WTC11 (cell line): ENCODE data around the gene LY9. TPM values are rescaled to one million over a fixed set of nuclear protein-coding genes. Genes with fewer than 3 reads are reported as not detected.

ENCODE experiments used
- ATAC-seq: fragments of 200-7000 bp; cut with Tn5 transposase; 2 replicates; pipeline ENCODE4 v1.10.0; 2021; ENCODE audit warnings: mild to moderate bottlenecking, moderate library complexity
- CTCF ChIA-PET: fragments of 300-600 bp; sonication (Branson Sonifier 250); formaldehyde crosslinking; loops from one replicate; lab custom pipeline; 2021; ENCODE audit warnings: antibody characterized with exemption; lab: Charles Lee
- POLR2A ChIA-PET: fragments of 350-600 bp; sonication (Branson Sonifier 250); formaldehyde crosslinking; loops from one replicate; lab custom pipeline; 2021; ENCODE audit warnings: antibody characterized with exemption; lab: Charles Lee
- DNase-seq: peaks from one replicate; pipeline ENCODE4 v3.0.0; 2021; ENCODE audit warnings: low spot score
- H3K27ac Mint-ChIP-seq: 2 replicates; pipeline ENCODE4 v1.8.0; 2021; ENCODE audit warnings: mixed read lengths
- H3K27me3 Mint-ChIP-seq: 2 replicates; pipeline ENCODE4 v1.8.0; 2021; ENCODE audit warnings: low read depth, mild to moderate bottlenecking, moderate library complexity, mixed read lengths
- H3K36me3 Mint-ChIP-seq: 2 replicates; pipeline ENCODE4 v1.8.0; 2021; ENCODE audit warnings: mixed read lengths
- H3K4me1 Mint-ChIP-seq: 2 replicates; pipeline ENCODE4 v1.8.0; 2022; ENCODE audit warnings: mixed read lengths
- H3K4me3 Mint-ChIP-seq: 2 replicates; pipeline ENCODE4 v1.8.0; 2021; ENCODE audit warnings: mild to moderate bottlenecking, moderate library complexity, mixed read lengths
- H3K9me3 Mint-ChIP-seq: 2 replicates; pipeline ENCODE4 v1.8.0; 2021; ENCODE audit warnings: mixed read lengths
- AFF4 ChIP-seq: sonication (generic); formaldehyde crosslinking; IDR thresholded peaks from 2 replicates; pipeline ENCODE4 v1.8.1; 2023; ENCODE audit warnings: mild to moderate bottlenecking, missing genetic modification reagents, borderline replicate concordance
- CBFB ChIP-seq: sonication (generic); formaldehyde crosslinking; IDR thresholded peaks from 2 replicates; pipeline ENCODE4 v1.8.1; 2022; ENCODE audit warnings: mild to moderate bottlenecking, low read depth, missing genetic modification reagents
- CTCF ChIP-seq: fragments of 200-600 bp; IDR thresholded peaks from 2 replicates; pipeline ENCODE4 v1.8.0; 2022; ENCODE audit warnings: antibody characterized with exemption
- EMX1 ChIP-seq: fragments of 250-450 bp; sonication (Bioruptor Pico); IDR thresholded peaks from 2 replicates; pipeline ENCODE4 v1.8.0; 2021; ENCODE audit warnings: mild to moderate bottlenecking
- ERG ChIP-seq: fragments of 250-450 bp; sonication (Bioruptor Pico); IDR thresholded peaks from 2 replicates; pipeline ENCODE4 v1.8.0; 2021; ENCODE audit warnings: mild to moderate bottlenecking
- ETV6 ChIP-seq: sonication (generic); formaldehyde crosslinking; IDR thresholded peaks from 2 replicates; pipeline ENCODE4 v1.8.1; 2022; ENCODE audit warnings: mild to moderate bottlenecking, missing genetic modification reagents
- HMGXB4 ChIP-seq: sonication (generic); formaldehyde crosslinking; IDR thresholded peaks from 2 replicates; pipeline ENCODE4 v1.8.1; 2023; ENCODE audit warnings: mild to moderate bottlenecking, moderate library complexity, missing genetic modification reagents
- KAT7 ChIP-seq: sonication (generic); formaldehyde crosslinking; IDR thresholded peaks from 2 replicates; pipeline ENCODE4 v1.8.1; 2023; ENCODE audit warnings: missing genetic modification reagents, mild to moderate bottlenecking, borderline replicate concordance
- MXD4 ChIP-seq: fragments of 250-450 bp; sonication (Bioruptor Pico); IDR thresholded peaks from 2 replicates; pipeline ENCODE4 v1.8.0; 2021; ENCODE audit warnings: mild to moderate bottlenecking, moderate library complexity, borderline replicate concordance
- MYBL2 ChIP-seq: sonication (generic); formaldehyde crosslinking; IDR thresholded peaks from 2 replicates; pipeline ENCODE4 v1.8.1; 2023; ENCODE audit warnings: mild to moderate bottlenecking, moderate library complexity, missing genetic modification reagents
- NR3C1 ChIP-seq: sonication (generic); formaldehyde crosslinking; conservative IDR thresholded peaks from 2 replicates; pipeline ENCODE4 v1.8.1; 2023; ENCODE audit warnings: low read depth, mild to moderate bottlenecking, missing genetic modification reagents
- PRDM15 ChIP-seq: sonication (generic); formaldehyde crosslinking; IDR thresholded peaks from 2 replicates; pipeline ENCODE4 v1.8.0; 2022; ENCODE audit warnings: missing genetic modification reagents
- RORB ChIP-seq: fragments of 250-450 bp; sonication (Bioruptor Pico); IDR thresholded peaks from 2 replicates; pipeline ENCODE4 v1.9.0; 2021; ENCODE audit warnings: mild to moderate bottlenecking
- SOX15 ChIP-seq: fragments of 250-450 bp; sonication (Bioruptor Pico); IDR thresholded peaks from 2 replicates; pipeline ENCODE4 v1.9.0; 2021; ENCODE audit warnings: mild to moderate bottlenecking
- TP53 ChIP-seq: sonication (generic); formaldehyde crosslinking; IDR thresholded peaks from 2 replicates; pipeline ENCODE4 v1.8.1; 2023; ENCODE audit warnings: mild to moderate bottlenecking, missing genetic modification reagents
- ZNF138 ChIP-seq: sonication (generic); formaldehyde crosslinking; conservative IDR thresholded peaks from 2 replicates; pipeline ENCODE4 v1.8.1; 2022; ENCODE audit warnings: mild to moderate bottlenecking, moderate library complexity, missing genetic modification reagents
- ZNF281 ChIP-seq: sonication (generic); formaldehyde crosslinking; IDR thresholded peaks from 2 replicates; pipeline ENCODE4 v1.8.0; 2023; ENCODE audit warnings: mild to moderate bottlenecking, missing genetic modification reagents
- ZNF416 ChIP-seq: fragments of 250-450 bp; sonication (Bioruptor Pico); IDR thresholded peaks from 2 replicates; pipeline ENCODE4 v1.9.0; 2021; ENCODE audit warnings: mild to moderate bottlenecking, inconsistent platforms
- ZNF423 ChIP-seq: fragments of 250-450 bp; sonication (Bioruptor Pico); IDR thresholded peaks from 2 replicates; pipeline ENCODE4 v2.1.2; 2022; ENCODE audit warnings: mild to moderate bottlenecking, moderate library complexity
- ZNF512 ChIP-seq: sonication (generic); formaldehyde crosslinking; IDR thresholded peaks from 2 replicates; pipeline ENCODE4 v1.8.1; 2022; ENCODE audit warnings: missing genetic modification reagents, borderline replicate concordance
- total RNA-seq: library from RNA; stranded (reverse); gene quantifications from 3 replicates; pipeline ENCODE4 v1.2.3, GENCODE V29; 2021

The LY9 gene
- total RNA-seq, 1 experiment from 2014 or later = not detected

- TF ChIP-seq CTCF (no peak), SOX15 (CRISPR knock-in tag) (no peak), KAT7 (no peak), ZNF138 (CRISPR knock-in tag) (no peak), RORB (CRISPR knock-in tag) (no peak), MYBL2 (CRISPR knock-in tag) (no peak), PRDM15 (CRISPR knock-in tag) (no peak), NR3C1 (CRISPR knock-in tag) (no peak), ETV6 (CRISPR knock-in tag) (no peak)
Measured at GRCh38 chr1:160811147-160811546, 15.2 kb downstream of the LY9 start (continued).

- ChIA-PET CTCF (no interaction called here), POLR2A (no interaction called here)
- peaks cover 25% of the 10 kb centered on the region for H3K4me1 Mint-ChIP-seq
- ATAC-seq (no peak), DNase-seq (no peak)
- H3K27me3 Mint-ChIP-seq = no peaks in the 10 kb centered on the region
- H3K27ac Mint-ChIP-seq = no peak overlapping the region
- H3K4me3 Mint-ChIP-seq = no peak overlapping the region
- no peaks in the 10 kb centered on the region for H3K9me3 Mint-ChIP-seq
- H3K36me3 Mint-ChIP-seq = no peaks in the 10 kb centered on the region
- TF ChIP-seq ZNF416 (CRISPR knock-in tag) (no peak), MXD4 (no peak), CBFB (no peak), KAT7 (no peak), EMX1 (CRISPR knock-in tag) (no peak), ZNF281 (CRISPR knock-in tag) (no peak), ERG (no peak), ZNF512 (CRISPR knock-in tag) (no peak), TP53 (CRISPR knock-in tag) (no peak), HMGXB4 (CRISPR knock-in tag) (no peak), AFF4 (no peak), ZNF423 (CRISPR knock-in tag) (no peak), SOX15 (CRISPR knock-in tag) (no peak)
Measured at GRCh38 chr1:160813215-160813614, 17.2 kb downstream of the LY9 start.
